GM19328 (cell line): ENCODE measurements around the gene CYP27C1.

Experiments
- ATAC-seq: cut with Tn5 transposase; IDR thresholded peaks from one replicate; pipeline ENCODE4 v1.9.1; 2021; ENCODE audit warnings: mild to moderate bottlenecking, moderate library complexity; ENCODE audit not compliant: unreplicated experiment

CYP27C1 gene

DNA sequence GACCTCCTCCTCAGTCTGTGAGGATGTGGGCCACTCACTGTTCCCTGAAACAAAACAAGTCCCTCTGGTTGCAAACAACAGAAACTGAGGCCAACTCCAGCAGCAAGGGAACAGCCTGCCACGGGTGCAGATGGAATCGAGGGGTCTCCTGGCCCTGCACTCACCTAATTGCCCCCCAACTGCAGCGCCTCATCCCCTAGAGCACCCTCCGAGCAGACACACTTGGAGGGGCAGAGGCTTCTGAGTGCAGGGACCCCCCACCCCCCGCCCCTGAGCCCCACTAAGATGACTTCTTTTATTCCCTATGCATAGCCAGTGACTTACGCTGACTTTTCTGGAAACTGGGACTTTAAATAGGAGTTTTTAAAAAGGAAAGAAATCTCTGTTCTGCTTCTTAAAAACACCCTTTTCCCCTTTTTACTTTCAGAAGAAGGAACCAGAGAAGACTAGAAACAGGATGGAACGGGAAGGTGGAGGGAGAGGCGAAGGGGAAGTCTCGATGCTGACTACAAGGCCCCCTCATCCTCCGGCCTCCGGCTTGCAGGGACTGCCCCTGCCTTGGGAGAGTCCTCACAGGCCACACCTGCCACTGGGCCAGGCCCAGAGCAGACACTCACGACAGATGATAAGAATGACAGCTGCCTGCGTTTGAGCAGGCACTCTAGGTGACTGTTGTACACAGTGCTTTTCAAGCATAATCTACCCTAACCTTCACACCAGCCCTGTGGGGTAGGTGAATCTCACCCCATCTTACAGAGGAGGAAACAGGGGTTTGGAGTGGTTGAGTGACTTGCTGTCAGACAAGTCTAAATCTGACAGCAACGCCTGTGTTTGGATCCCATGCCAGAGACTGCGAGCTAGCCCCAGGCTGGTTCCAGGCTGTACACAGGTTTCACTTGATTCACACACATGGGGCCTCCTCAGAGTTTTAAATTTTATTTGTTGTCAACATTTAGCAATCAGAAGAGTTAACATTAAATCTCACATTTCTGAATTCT, 85.0 kb downstream of the CYP27C1 start:
- ATAC-seq, result no peak

DNA sequence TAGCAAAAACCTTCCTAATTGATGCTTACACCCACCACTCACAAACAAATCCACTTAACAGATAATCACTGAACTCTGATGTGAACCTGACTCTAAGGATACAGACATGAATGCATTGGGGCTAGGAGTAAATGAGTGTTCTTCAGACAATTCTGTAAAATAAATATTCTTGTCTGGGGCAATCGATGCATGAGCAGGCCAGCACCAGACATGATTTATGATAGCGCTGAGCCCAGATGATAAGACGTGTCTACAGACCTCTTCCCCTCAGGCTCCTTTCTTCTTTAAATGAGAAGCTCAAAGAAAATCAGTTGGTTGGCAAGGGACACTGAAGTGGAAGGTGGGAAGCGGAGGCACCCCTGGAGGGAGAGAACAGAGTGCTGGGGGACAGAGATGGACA, 85.9 kb downstream of the CYP27C1 start:
- no peak for ATAC-seq
